ENCODE results near the gene LCE1A. TPM values are rescaled to one million over a fixed set of nuclear protein-coding genes. Genes with fewer than 3 reads are reported as not detected.
A peak's percentile ranks its signal among the peaks of the same experiment; 100 is the strongest.

Gene LCE1A
- total RNA-seq, 1 experiment from 2014 or later = not detected

DNA sequence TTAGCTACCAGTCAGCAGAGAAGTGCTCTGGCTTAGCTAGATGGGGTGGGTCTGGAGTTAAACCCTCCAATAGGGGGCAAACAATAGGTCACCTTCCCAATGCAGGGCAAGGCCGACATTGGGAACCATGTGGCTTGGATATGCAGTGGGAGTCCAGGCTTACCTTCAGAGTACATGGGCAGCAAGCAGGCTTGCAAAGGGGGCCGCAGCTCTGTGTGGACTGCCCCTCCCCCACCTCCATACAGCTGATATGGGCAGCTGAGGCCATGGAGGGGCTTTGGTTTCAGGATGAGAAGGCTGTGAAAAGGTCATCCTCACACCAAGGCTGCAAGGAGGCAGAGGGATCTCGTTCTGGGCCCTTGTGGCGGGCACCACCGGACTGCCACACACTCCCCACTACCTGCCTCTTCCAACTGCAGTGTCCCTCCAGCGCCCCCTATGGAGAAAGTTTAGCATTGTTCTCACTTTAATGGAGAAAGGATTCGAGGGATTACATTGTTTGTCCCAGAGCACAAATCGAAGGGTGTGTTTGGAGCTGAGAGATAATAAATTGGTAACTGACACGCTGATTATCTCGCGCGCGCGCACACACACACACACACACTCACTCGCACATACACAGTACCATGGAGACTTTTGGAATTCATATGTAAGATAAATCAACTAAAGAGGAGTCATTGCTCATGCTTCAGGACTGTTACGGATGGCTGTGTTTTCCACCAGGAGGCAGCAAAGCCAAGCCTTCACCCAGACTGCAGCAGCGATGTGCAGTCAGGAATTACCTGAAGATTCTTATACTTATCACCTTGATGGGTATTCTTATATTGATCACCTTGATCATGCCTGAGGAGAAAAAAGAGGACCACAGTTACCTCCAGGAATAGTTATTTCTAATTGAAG lies 43.8 kb downstream of the LCE1A start:
- Histone ChIP-seq H3K9me3 (ENCODE audit: low read length) (no peaks in the 10 kb centered on the region), H4K20me1 (ENCODE audit: low read length) (no peaks in the 10 kb centered on the region), H3K27me3 (ENCODE audit: low read length) (no peaks in the 10 kb centered on the region), H3K36me3 (ENCODE audit: low read depth, low read length) (no peaks in the 10 kb centered on the region), H3K4me3 (ENCODE audit: low read length) (no peak overlapping the region), H3K9me2 (replicated peaks; ENCODE audit: low read length) (no peaks in the 10 kb centered on the region), H3F3A (ENCODE audit: low read length, unreplicated experiment) (no peaks in the 10 kb centered on the region), H3K9ac (ENCODE audit: low read length) (no peak overlapping the region), H3K27ac (ENCODE audit: low read length) (no peak overlapping the region), H2AFZ (ENCODE audit: low read length) (peak overlapping the region; percentile 61), H3K4me1 (ENCODE audit: insufficient read depth, low read length) (peaks cover 11% of the 10 kb centered on the region), H3K4me2 (ENCODE audit: low read length) (peak overlapping the region; percentile 59), H3K79me2 (ENCODE audit: low read length) (no peaks in the 10 kb centered on the region)
- ChIA-PET CTCF (no interaction called here), POLR2A (ENCODE audit: unreplicated experiment) (no interaction called here)
- no TSS peak for BruUV-seq (replicated peaks)
- ATAC-seq (peak; percentile 88), DNase-seq (peak; percentile 82)
- TF ChIP-seq, protein P1, sequence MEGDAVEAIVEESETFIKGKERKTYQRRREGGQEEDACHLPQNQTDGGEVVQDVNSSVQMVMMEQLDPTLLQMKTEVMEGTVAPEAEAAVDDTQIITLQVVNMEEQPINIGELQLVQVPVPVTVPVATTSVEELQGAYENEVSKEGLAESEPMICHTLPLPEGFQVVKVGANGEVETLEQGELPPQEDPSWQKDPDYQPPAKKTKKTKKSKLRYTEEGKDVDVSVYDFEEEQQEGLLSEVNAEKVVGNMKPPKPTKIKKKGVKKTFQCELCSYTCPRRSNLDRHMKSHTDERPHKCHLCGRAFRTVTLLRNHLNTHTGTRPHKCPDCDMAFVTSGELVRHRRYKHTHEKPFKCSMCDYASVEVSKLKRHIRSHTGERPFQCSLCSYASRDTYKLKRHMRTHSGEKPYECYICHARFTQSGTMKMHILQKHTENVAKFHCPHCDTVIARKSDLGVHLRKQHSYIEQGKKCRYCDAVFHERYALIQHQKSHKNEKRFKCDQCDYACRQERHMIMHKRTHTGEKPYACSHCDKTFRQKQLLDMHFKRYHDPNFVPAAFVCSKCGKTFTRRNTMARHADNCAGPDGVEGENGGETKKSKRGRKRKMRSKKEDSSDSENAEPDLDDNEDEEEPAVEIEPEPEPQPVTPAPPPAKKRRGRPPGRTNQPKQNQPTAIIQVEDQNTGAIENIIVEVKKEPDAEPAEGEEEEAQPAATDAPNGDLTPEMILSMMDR (conservative IDR thresholded peaks at IDR 0.05; ENCODE audit: low read depth, low read length) = peak; percentile 94
- TF ChIP-seq EZH2 (IDR thresholded peaks at IDR 0.05; ENCODE audit: low read length, unreplicated experiment) = no peak
- intact Hi-C loops (cut with micrococcal nuclease) = loop anchor here (1.0 kb wide), 3 partner anchors 55 to 352 kb away; no protein-coding TSS in a partner anchor

DNA sequence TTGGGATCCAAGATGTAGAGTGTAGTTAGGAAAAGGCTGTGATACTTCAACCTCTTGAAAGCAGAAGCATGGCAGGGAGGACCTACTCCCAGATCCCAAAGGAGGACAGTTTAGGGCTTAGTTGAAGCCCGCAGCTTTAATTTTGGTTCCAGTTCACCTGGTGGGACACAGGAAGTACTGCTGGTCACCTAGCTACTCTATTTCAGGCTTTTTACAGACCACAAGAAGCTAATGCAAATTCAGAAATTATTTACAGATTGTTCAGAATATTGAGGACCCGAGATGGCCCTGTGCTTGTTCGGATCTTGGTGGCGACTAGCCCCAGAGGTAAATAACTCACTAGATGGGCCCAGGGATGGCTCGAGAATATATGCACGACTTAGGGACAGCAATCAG lies 44.5 kb downstream of the LCE1A start:
- no peak for DNase-seq
- H2AFZ ChIP-seq (ENCODE audit: low read length) = no peak overlapping the region
- no peaks in the 10 kb centered on the region for H3K36me3 ChIP-seq (ENCODE audit: low read depth, low read length)
- no peak overlapping the region for H3K9ac ChIP-seq (ENCODE audit: low read length)
- no TSS peak for BruUV-seq (replicated peaks)
- no peaks in the 10 kb centered on the region for H3K9me2 ChIP-seq (replicated peaks; ENCODE audit: low read length)
- no peaks in the 10 kb centered on the region for H3K27me3 ChIP-seq (ENCODE audit: low read length)
- H3K27ac ChIP-seq (ENCODE audit: low read length) = no peak overlapping the region
- no peak overlapping the region for H3K4me3 ChIP-seq (ENCODE audit: low read length)
- H3K9me3 ChIP-seq (ENCODE audit: low read length) = no peaks in the 10 kb centered on the region
- TF ChIP-seq EZH2phosphoT487 (IDR thresholded peaks at IDR 0.05; ENCODE audit: borderline replicate concordance, low read length) (no peak), EZH2 (IDR thresholded peaks at IDR 0.05; ENCODE audit: low read length, unreplicated experiment) (no peak)
- TF ChIP-seq, protein P1 (conservative IDR thresholded peaks at IDR 0.05; ENCODE audit: low read depth, low read length) = no peak
- no peaks in the 10 kb centered on the region for H3F3A ChIP-seq (ENCODE audit: low read length, unreplicated experiment)
- H3K4me2 ChIP-seq (ENCODE audit: low read length) = no peak overlapping the region
- ChIA-PET CTCF (no interaction called here), POLR2A (ENCODE audit: unreplicated experiment) (no interaction called here)
- H4K20me1 ChIP-seq (ENCODE audit: low read length) = no peaks in the 10 kb centered on the region
- H3K4me1 ChIP-seq (ENCODE audit: insufficient read depth, low read length) = peaks cover 11% of the 10 kb centered on the region
- H3K79me2 ChIP-seq (ENCODE audit: low read length) = no peaks in the 10 kb centered on the region
- intact Hi-C loops (cut with micrococcal nuclease) = loop anchor here (1.0 kb wide), 3 partner anchors 55 to 352 kb away; no protein-coding TSS in a partner anchor
- no peak for ATAC-seq

DNA sequence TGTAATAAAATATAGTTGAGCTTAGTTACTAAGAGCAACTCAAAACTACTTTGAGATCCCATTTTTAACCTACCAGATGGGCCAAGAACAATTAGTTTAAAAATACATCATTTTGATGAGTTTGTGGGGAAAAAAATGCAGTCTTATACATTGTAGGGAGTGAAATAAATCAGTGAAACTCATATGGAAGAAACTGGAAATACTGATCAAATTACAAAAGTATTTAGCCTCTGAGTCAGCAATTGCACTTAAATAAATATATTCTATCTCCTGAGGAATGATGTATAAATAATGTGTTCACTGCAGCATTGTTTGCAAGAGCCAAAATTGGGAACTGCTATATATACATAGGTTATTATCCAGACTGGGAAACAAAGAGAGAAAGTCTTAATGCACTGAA lies 46.2 kb downstream of the LCE1A start:
- Histone ChIP-seq H3K9ac (ENCODE audit: low read length) (no peak overlapping the region), H3K36me3 (ENCODE audit: low read depth, low read length) (no peaks in the 10 kb centered on the region), H3K9me2 (replicated peaks; ENCODE audit: low read length) (no peaks in the 10 kb centered on the region), H3K4me3 (ENCODE audit: low read length) (no peak overlapping the region), H3K4me2 (ENCODE audit: low read length) (peak overlapping the region; percentile 51), H3K27ac (ENCODE audit: low read length) (no peak overlapping the region), H3K79me2 (ENCODE audit: low read length) (no peaks in the 10 kb centered on the region), H2AFZ (ENCODE audit: low read length) (no peak overlapping the region), H3K4me1 (ENCODE audit: insufficient read depth, low read length) (peaks cover 11% of the 10 kb centered on the region), H3K9me3 (ENCODE audit: low read length) (no peaks in the 10 kb centered on the region), H3K27me3 (ENCODE audit: low read length) (no peaks in the 10 kb centered on the region), H3F3A (ENCODE audit: low read length, unreplicated experiment) (no peaks in the 10 kb centered on the region), H4K20me1 (ENCODE audit: low read length) (no peaks in the 10 kb centered on the region)
- ATAC-seq = peak; percentile 33; the same call in 1 of the 2 replicates
- POLR2A ChIA-PET (ENCODE audit: unreplicated experiment) = no interaction called here
- TF ChIP-seq, protein P1 (conservative IDR thresholded peaks at IDR 0.05; ENCODE audit: low read depth, low read length) = no peak
- no peak for TF ChIP-seq EZH2phosphoT487 (IDR thresholded peaks at IDR 0.05; ENCODE audit: borderline replicate concordance, low read length)
- TF ChIP-seq EZH2 (IDR thresholded peaks at IDR 0.05; ENCODE audit: low read length, unreplicated experiment) = no peak
- intact Hi-C loops (cut with micrococcal nuclease) = no loop called here
- no TSS peak for BruUV-seq (replicated peaks)
- peak; percentile 65 for DNase-seq
- CTCF ChIA-PET = no interaction called here

Data from PC-3 (cell line).